Heart right ventricle (tissue), 16 donors: ENCODE results near the gene C4orf50. TPM values are rescaled to one million over a fixed set of nuclear protein-coding genes. Genes with fewer than 3 reads are reported as not detected.

Experiments
- ATAC-seq, 8 donors: fragments of 200-7000 bp; cut with Tn5 transposase; one replicate each; pipeline ENCODE4 v1.9.1; 2020; ENCODE audit warnings: mild to moderate bottlenecking in 8 of 8, moderate library complexity in 8 of 8, moderate number of reproducible peaks in 1 of 8
- DNase-seq, 2 donors: peaks; one replicate each; pipeline ENCODE4 v3.0.0-alpha.2; 2020
- H3K27ac ChIP-seq, 10 donors: fragments of 200-600 bp; sonication (generic) in 2 of 10; one replicate each; pipeline versions ENCODE4 v1.5.0 to v1.8.0; 2020 to 2022; ENCODE audit warnings: mild to moderate bottlenecking in 3 of 10
- H3K27me3 ChIP-seq, 7 donors: fragments of 200-600 bp; one replicate each; pipeline ENCODE4 v1.8.0; 2021 to 2022; ENCODE audit warnings: mild to moderate bottlenecking in 2 of 7
- H3K36me3 ChIP-seq, 9 donors: fragments of 200-600 bp; sonication (generic) in 1 of 9; one replicate each; pipeline versions ENCODE4 v1.5.0 to v1.8.0; 2020 to 2022; ENCODE audit warnings: mild to moderate bottlenecking in 2 of 9
- H3K4me1 ChIP-seq, 9 donors: fragments of 200-600 bp; sonication (generic) in 1 of 9; one replicate each; pipeline versions ENCODE4 v1.5.0 to v1.8.0; 2020 to 2022; ENCODE audit warnings: mild to moderate bottlenecking in 4 of 9
- H3K4me3 ChIP-seq, 10 donors: fragments of 200-600 bp; sonication (generic) in 2 of 10; one replicate each; pipeline versions ENCODE4 v1.5.0 to v1.8.0; 2020 to 2022; ENCODE audit warnings: mild to moderate bottlenecking in 7 of 10, moderate library complexity in 2 of 10
- H3K9me3 ChIP-seq, 11 donors: fragments of 200-600 bp in 10 of 11; sonication (generic) in 2 of 11; one replicate each; pipeline versions ENCODE4 v1.5.0 to v1.8.0; 2013 to 2022; ENCODE audit warnings: mild to moderate bottlenecking in 2 of 11, control low read depth in 1 of 11, moderate library complexity in 1 of 11
- CTCF ChIP-seq, 9 donors: fragments of 200-600 bp; sonication (generic) in 2 of 9; IDR thresholded peaks; one replicate each; pipeline versions ENCODE4 v1.5.0 to v1.8.0; 2021 to 2022; ENCODE audit warnings: antibody characterized with exemption in 9 of 9, mild to moderate bottlenecking in 5 of 9, moderate library complexity in 1 of 9
- WGBS, 2 donors: extraction: QIAGEN DNeasy Blood & Tissue Kit; methylation state at CpG; one replicate each; pipeline ENCODE4 v1.1.7; 2013; ENCODE audit warnings: inconsistent platforms in 1 of 2; 5-methylcytosine and 5-hydroxymethylcytosine counted together
- intact Hi-C, 10 donors: fragments of 100-400 bp; cut with DNase I; formaldehyde crosslinking; loops; one replicate each; pipeline versions ENCODE4 v1.11.1 to v1.14.2; 2022
- polyA plus RNA-seq, 2 donors: library from polyadenylated mRNA; stranded (reverse); fragments of 200-250 nt; gene quantifications; one replicate each; pipeline ENCODE4 v1.2.3, GENCODE V29; 2013
- total RNA-seq, 10 donors: library from RNA; stranded (reverse); fragmentation: NEBNext Ultra II Directional in 3 of 10; extraction: Animal tissue kit (Norgen Biotek cat#: 25700) in 3 of 10; gene quantifications; one replicate each; pipeline versions ENCODE4 v1.2.1 to v1.2.4, GENCODE V29; 2021 to 2023
- donor health status: Arrhythmogenic right ventricular cardiomyopathy.
- donor health status: ischemic (EF 13 %, LVEDD 7.1; RV severe dilation, severe dysfunction).
- donor health status: healthy with polysubstance abuse.
- donor health status: DM: no; HTN: yes; CAD: no.
- donor health status: DM: no; HTN: no; CAD: no.
- donor health status: ischemic (EF 25% LVEDD 6.9; RV normal size, moderate dysfunction).
- donor health status: ischemic (EF 25% LVEDD 5.7; RV mildly dilated, moderate dysfunction).
- donor health status: healthy.
- donor health status: DM: yes; HTN: yes; CAD: no.
- donor health status: Ischemic cardiomyopathy.
- donor health status: ischemic (EF 35%, LVEDD 5.7; RV mildly dilated, moderate dysfunction).
- donor health status: nonischemic (EF 11% LVEDD 7.7; RV severe dilation, severe dysfunction).
- donor health status: DM: yes; HTN: yes; CAD: no.
- donor health status: PGD.
- donor health status: ischemic (EF 29% LVEDD 5.4; RV normal size, mild dysfunction).
- donor health status: nonischemic (EF 23%, LVEDD 6.1; RV moderate dilation, normal function).

C4orf50 gene
- total and polyA plus RNA-seq, 12 donors, result 0.05 TPM; not detected in 11

GRCh38 chr4:5906191-5906590, 112.0 kb downstream of the C4orf50 start:
- intact Hi-C loops, result no loop called here
- Histone ChIP-seq H3K9me3 (peaks cover 0 to 32% (median 4%) of the 10 kb centered on the region in 11 donors), H3K36me3 (no peaks in the 10 kb centered on the region), H3K27me3 (peaks cover 0 to 50% (median 38%) of the 10 kb centered on the region in 7 donors), H3K4me3 (no peak overlapping the region), H3K4me1 (no peaks in the 10 kb centered on the region), H3K27ac (no peak overlapping the region)
- WGBS, 2 donors, result 17 to 26% methylated on average over 5 of the region's 5 CpGs
- ATAC-seq (no peak), DNase-seq (no peak)
- no peak for TF ChIP-seq CTCF (IDR thresholded peaks at IDR 0.05)

GRCh38 chr4:5905714-5906113, 112.5 kb downstream of the C4orf50 start:
- peaks cover 0 to 55% (median 43%) of the 10 kb centered on the region in 7 donors for H3K27me3 ChIP-seq
- ATAC-seq (no peak), DNase-seq (no peak)
- no peaks in the 10 kb centered on the region for H3K36me3 ChIP-seq
- intact Hi-C loops, result no loop called here
- H3K4me1 ChIP-seq, result no peaks in the 10 kb centered on the region
- WGBS, 2 donors, result 7 to 8% methylated on average over 8 of the region's 8 CpGs
- H3K9me3 ChIP-seq, result peaks cover 0 to 32% (median 4%) of the 10 kb centered on the region in 11 donors
- H3K27ac ChIP-seq, result no peak overlapping the region
- no peak overlapping the region for H3K4me3 ChIP-seq
- TF ChIP-seq CTCF (IDR thresholded peaks at IDR 0.05), result no peak

GRCh38 chr4:5900844-5901243, 117.4 kb downstream of the C4orf50 start:
- peaks cover 0 to 11% (median 0%) of the 10 kb centered on the region in 11 donors for H3K9me3 ChIP-seq
- ATAC-seq (peak in 2 of 8 donors; percentile 12 to 56), DNase-seq (no peak)
- intact Hi-C loops, result no loop called here
- H3K36me3 ChIP-seq, result no peaks in the 10 kb centered on the region
- H3K4me1 ChIP-seq, result no peaks in the 10 kb centered on the region
- H3K27ac ChIP-seq, result no peak overlapping the region
- 45 to 54% methylated on average over 5 of the region's 5 CpGs for WGBS, 2 donors
- no peak overlapping the region for H3K4me3 ChIP-seq
- TF ChIP-seq CTCF (IDR thresholded peaks at IDR 0.05), result no peak
- H3K27me3 ChIP-seq, result peaks cover 0 to 93% (median 71%) of the 10 kb centered on the region in 7 donors

DNA sequence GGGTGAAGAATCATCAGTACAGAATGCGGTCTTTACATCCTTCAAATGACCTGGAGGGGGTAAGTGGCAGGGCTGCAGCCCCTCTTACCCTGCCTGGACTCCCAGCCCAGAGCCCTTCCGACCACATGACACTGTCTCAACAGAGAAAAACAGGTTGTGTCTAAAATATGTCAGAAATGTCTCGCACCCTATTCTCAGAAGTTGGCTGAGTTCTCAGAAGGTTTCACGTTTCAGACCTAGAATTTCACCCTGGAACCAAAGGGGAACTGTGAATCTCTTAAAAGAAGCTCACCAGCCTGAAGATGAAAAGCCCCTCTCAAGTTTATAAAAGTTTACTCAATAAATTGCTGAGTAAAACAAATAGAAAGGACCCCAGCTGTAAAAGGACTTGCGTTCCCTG, 118.3 kb downstream of the C4orf50 start:
- no peaks in the 10 kb centered on the region for H3K36me3 ChIP-seq
- peaks cover 0 to 11% (median 0%) of the 10 kb centered on the region in 11 donors for H3K9me3 ChIP-seq
- intact Hi-C loops, result no loop called here
- no peak overlapping the region for H3K4me3 ChIP-seq
- TF ChIP-seq CTCF (IDR thresholded peaks at IDR 0.05), result no peak
- ATAC-seq (no peak), DNase-seq (no peak)
- no peak overlapping the region for H3K27ac ChIP-seq
- no peaks in the 10 kb centered on the region for H3K4me1 ChIP-seq
- WGBS, 2 donors, result 67 to 75% methylated on average over 5 of the region's 5 CpGs
- H3K27me3 ChIP-seq, result peaks cover 0 to 93% (median 73%) of the 10 kb centered on the region in 7 donors
